SK-N-SH (cell line): ENCODE data around the gene SON.

Source experiments
- FOXM1 ChIP-seq: IDR thresholded peaks from 2 replicates; pipeline ENCODE4 v1.4.0; 2012; ENCODE audit warnings: low read depth, mild to moderate bottlenecking
- TAF1 ChIP-seq: IDR thresholded peaks from 2 replicates; pipeline ENCODE4 v1.6.1; 2012; ENCODE audit warnings: low read depth, mild to moderate bottlenecking, low read length, moderate library complexity, borderline replicate concordance

DNA sequence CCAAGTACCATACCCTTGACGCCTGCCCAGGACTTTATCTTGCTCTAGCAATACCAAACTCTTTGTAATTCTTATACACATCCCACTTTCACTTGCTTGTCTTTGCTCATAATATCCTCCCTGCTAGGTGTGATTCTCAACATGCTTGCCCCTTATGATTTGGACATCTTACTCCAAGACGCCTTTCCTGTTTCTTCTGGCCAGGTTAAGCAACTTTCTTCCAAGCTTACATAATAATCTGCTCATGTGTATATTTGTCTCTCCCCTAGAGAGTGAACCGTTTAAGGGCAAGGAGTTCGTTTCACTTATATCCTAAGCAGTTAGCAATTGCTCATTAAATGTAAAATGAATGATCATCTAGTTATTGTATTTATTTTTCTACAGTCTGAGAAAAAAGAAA is 76.9 kb downstream of the SON start:
- no peak for TF ChIP-seq FOXM1
- TF ChIP-seq TAF1 = no peak
